Gastroesophageal sphincter (tissue), 3 donors: ENCODE measurements around the gene GSAP.

Experiments used
- POLR2A ChIP-seq, 2 donors: fragments of 450-650 bp; IDR thresholded peaks; one replicate each; pipeline ENCODE4 v1.6.1; 2017; ENCODE audit warnings: antibody characterized with exemption in 2 of 2, mild to moderate bottlenecking in 2 of 2, moderate library complexity in 1 of 2
- TF ChIP-seq, protein P1 (sequence below), 4 experiments: fragments of 200-600 bp in 2 of 4; fragments of 450-650 bp in 2 of 4; sonication (generic) in 1 of 4; IDR thresholded peaks; one replicate each; pipeline ENCODE4 v1.5.1; 2017 to 2019; ENCODE audit warnings: antibody characterized with exemption in 4 of 4, mild to moderate bottlenecking in 2 of 4, moderate library complexity in 2 of 4

DNA sequence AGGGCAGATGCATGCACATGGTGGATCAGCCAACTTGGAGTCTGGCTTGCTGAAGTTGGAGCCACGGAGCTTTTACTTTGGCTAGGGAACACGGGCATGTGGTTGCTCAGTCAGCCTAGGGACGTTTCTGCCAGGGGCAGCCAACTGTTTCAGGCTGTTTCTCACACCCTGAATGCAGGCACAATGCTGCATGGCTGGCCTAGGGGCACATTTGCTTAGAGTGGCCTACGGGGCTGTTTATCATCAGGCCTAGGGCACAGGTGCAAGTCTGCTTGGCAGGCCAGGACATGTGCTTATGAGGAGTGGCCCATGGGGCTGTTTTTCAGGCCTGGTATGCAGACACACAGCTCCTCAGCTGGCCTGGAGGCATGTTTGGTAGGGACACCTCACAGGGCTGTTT, 107.4 kb downstream of the GSAP start:
- no peak for TF ChIP-seq POLR2A (IDR thresholded peaks at IDR 0.05)
- TF ChIP-seq, protein P1, sequence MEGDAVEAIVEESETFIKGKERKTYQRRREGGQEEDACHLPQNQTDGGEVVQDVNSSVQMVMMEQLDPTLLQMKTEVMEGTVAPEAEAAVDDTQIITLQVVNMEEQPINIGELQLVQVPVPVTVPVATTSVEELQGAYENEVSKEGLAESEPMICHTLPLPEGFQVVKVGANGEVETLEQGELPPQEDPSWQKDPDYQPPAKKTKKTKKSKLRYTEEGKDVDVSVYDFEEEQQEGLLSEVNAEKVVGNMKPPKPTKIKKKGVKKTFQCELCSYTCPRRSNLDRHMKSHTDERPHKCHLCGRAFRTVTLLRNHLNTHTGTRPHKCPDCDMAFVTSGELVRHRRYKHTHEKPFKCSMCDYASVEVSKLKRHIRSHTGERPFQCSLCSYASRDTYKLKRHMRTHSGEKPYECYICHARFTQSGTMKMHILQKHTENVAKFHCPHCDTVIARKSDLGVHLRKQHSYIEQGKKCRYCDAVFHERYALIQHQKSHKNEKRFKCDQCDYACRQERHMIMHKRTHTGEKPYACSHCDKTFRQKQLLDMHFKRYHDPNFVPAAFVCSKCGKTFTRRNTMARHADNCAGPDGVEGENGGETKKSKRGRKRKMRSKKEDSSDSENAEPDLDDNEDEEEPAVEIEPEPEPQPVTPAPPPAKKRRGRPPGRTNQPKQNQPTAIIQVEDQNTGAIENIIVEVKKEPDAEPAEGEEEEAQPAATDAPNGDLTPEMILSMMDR (IDR thresholded peaks at IDR 0.05): no peak
